Measurements from ENCODE around the gene VSIG10L2. TPM values are rescaled to one million over a fixed set of nuclear protein-coding genes. Genes with fewer than 3 reads are reported as not detected.

Gene VSIG10L2
- total RNA-seq, 1 donor from 2014 or later = not detected

DNA sequence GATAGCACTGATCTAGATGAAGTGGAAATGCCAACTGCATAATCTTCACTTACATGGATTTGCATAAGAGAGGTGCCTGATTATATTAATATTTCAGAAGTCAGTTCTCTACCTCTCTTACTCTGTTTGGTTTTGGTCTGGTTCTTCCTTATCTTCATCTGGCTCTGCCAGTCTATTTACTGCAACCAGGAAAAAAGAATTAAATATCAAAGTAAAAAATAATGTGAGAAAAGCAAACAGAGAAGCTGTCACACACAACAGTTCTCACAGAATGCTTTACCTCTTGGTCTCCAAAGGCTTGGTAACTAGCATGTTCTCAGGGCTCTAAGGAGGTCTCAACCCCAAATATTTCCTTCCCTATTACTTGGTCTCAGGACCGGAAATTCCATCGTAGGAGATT, 6.7 kb downstream of the VSIG10L2 start:
- H3K4me3 ChIP-seq (ENCODE audit: low read depth, low read length) = no peak overlapping the region
- TF ChIP-seq, protein P1, sequence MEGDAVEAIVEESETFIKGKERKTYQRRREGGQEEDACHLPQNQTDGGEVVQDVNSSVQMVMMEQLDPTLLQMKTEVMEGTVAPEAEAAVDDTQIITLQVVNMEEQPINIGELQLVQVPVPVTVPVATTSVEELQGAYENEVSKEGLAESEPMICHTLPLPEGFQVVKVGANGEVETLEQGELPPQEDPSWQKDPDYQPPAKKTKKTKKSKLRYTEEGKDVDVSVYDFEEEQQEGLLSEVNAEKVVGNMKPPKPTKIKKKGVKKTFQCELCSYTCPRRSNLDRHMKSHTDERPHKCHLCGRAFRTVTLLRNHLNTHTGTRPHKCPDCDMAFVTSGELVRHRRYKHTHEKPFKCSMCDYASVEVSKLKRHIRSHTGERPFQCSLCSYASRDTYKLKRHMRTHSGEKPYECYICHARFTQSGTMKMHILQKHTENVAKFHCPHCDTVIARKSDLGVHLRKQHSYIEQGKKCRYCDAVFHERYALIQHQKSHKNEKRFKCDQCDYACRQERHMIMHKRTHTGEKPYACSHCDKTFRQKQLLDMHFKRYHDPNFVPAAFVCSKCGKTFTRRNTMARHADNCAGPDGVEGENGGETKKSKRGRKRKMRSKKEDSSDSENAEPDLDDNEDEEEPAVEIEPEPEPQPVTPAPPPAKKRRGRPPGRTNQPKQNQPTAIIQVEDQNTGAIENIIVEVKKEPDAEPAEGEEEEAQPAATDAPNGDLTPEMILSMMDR (conservative IDR thresholded peaks at IDR 0.05; ENCODE audit: low read depth, low read length) = no peak
- DNase-seq (ENCODE audit: low read depth) = no peak

DNA sequence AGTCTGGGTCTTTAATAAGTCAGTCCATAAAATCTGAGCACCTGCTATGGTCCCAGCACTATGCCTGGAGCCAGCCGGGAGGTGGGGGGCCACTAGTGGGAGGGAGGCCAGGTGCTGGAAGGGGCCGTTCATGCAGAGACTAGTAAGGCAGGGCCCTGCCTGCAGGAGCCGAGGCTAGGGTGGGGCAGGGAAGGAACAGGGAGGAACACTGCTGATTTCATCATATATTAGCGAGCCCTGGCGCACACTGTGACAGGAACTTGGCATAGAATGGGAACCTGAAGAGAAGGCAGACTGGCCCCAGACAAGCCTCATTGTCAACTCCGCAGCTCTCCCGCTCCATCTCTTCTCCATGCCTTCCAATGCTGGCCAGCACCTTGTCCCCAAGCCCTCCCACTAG, 7.1 kb downstream of the VSIG10L2 start:
- H3K4me3 ChIP-seq (ENCODE audit: low read depth, low read length) = no peak overlapping the region
- TF ChIP-seq, protein P1 (conservative IDR thresholded peaks at IDR 0.05; ENCODE audit: low read depth, low read length) = no peak
- no peak for DNase-seq (ENCODE audit: low read depth)

DNA sequence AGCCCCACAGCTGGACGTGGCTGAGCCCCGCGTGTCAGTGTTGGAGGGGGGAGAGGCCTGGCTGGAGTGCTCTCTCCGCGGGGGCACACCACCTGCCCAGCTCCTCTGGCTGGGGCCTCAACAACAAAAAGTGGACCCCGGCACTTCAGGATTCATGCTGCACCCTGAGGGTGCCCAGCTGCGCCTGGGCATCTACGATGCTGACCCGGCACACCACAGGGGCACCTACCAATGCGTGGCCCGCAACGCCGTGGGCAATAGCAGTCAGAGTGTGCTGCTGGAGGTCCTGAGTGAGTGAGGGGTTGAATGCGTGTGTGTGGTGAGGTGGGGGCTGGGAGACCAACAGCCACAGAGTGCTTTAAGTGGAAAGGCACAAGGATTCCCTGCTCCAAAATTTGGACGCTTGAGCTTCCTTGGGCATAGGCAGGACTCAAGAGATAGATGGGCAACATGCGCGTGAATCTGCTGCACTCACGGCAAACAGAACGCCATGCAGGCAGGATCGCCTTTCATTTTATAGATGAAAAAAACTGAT, 7.6 kb downstream of the VSIG10L2 start:
- no peak for DNase-seq (ENCODE audit: low read depth)
- TF ChIP-seq, protein P1 (conservative IDR thresholded peaks at IDR 0.05; ENCODE audit: low read depth, low read length) = no peak
- no peak overlapping the region for H3K4me3 ChIP-seq (ENCODE audit: low read depth, low read length)

DNA sequence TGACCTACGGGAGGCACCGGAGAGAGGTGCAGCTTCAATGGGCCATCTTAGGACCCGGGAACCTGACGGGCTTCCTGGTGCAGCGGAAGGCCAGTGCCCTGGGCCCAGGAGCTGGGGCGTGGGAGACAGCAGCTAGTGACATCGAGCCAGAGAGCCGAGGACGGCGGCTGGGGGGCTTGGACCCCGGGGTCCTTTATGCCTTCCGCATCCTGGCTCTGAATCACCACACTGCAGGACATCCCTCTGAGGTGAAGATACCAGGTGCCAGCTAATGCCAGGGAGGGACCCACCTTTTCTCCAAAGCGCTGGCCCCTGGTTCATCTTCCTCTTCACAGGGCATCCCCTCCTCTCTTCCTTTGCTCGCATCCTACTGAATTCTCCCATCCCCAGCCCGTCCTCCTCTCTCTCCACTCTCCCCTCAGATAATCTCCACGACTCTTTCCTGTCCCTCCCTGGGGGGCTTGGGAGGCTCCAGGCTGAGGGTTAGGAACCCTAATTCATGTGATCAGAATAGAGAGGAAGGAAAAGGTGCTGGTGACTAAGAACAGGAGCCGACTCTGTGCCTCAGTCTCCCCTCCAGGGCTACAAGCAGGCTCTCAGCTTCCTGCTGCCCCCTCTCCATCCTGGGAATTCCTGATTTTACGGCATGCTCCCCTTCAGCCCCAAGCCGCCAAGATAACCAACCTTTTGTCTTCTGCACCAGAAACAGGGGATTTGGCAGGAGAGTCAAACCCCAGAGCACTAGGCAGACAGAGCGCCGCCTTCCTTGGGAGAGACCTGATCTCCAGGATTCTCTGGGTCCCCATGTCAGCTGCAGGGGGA, 8.5 kb downstream of the VSIG10L2 start:
- DNase-seq (ENCODE audit: low read depth) = no peak
- TF ChIP-seq, protein P1 (conservative IDR thresholded peaks at IDR 0.05; ENCODE audit: low read depth, low read length) = no peak
- no peak overlapping the region for H3K4me3 ChIP-seq (ENCODE audit: low read depth, low read length)

DNA sequence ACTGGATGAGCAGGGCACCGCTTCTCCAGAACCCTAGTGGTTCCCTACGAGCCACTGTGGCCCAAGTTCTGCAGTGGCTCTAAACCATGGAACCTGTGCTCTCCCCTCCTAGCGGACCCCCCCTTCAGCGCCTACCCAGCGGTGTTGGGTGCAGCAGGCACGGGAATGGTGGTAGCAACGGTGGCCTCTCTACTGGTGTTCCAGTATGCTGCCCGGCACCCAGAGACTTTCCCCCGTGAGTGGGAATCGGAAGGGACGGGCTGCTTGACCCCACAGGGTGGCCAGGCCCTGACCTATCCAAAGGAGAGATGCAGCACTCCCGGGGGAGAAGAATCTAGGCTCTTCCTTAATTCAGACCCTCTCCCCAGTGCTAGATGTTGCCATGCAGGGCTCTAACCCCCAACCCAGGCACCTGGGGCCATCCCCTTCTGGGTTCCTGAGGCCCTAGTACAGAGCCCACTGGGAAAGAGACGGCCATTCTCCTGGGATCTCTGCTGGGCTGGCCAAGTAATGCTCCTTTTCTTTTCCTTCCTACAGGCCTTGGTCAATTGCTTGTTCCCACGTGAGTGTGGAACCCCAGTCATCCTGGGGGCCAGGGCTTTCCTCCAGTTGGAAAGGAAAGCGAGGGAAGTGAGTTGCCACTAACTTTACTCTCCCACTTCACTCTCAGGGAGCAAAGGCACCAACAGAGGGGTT, 9.2 kb downstream of the VSIG10L2 start:
- no peak for DNase-seq (ENCODE audit: low read depth)
- TF ChIP-seq, protein P1 (conservative IDR thresholded peaks at IDR 0.05; ENCODE audit: low read depth, low read length) = no peak
- no peak overlapping the region for H3K4me3 ChIP-seq (ENCODE audit: low read depth, low read length)

DNA sequence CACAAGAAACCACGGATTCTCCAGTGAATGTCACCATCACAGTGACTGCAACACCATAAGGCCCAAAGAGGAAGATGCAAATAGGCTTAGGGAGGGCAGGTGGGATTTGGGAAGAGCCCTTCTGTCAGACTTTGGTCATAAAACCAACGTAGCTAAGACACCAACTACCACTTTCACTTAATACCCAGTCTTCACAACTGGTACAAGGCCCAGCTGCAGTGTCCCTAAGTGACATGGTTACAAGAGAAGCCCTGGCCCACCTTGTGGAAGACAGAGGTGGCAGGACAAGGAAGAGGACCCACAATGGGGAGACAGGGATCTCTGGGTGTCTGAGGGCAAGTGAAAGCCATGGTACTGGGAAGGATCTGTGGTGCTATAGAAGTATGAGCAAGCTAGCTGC, 10.0 kb downstream of the VSIG10L2 start:
- H3K4me3 ChIP-seq (ENCODE audit: low read depth, low read length) = no peak overlapping the region
- TF ChIP-seq, protein P1 (conservative IDR thresholded peaks at IDR 0.05; ENCODE audit: low read depth, low read length) = no peak
- DNase-seq (ENCODE audit: low read depth) = no peak
